Breast epithelium (tissue), 4 donors: ENCODE measurements around the gene HYAL3. TPM values are rescaled to one million over a fixed set of nuclear protein-coding genes. Genes with fewer than 3 reads are reported as not detected.

ENCODE experiments used
- DNase-seq, 2 donors: peaks; one replicate each; pipeline ENCODE4 v3.0.0-alpha.2; 2019; ENCODE audit warnings: low spot score in 2 of 2
- H3K27ac ChIP-seq, 2 donors: fragments of 200-600 bp; sonication (generic) in 1 of 2; one replicate each; pipeline ENCODE4 v1.5.1; 2016 to 2019; ENCODE audit warnings: mild to moderate bottlenecking in 1 of 2
- H3K27me3 ChIP-seq, 2 donors: fragments of 200-600 bp; sonication (generic) in 1 of 2; one replicate each; pipeline versions ENCODE4 v1.5.1 to v1.6.0; 2017 to 2019; ENCODE audit warnings: control low read depth in 1 of 2, mild to moderate bottlenecking in 1 of 2
- H3K36me3 ChIP-seq: fragments of 200-600 bp; one replicate; pipeline ENCODE4 v1.5.1; 2019
- H3K4me1 ChIP-seq, 2 donors: fragments of 200-600 bp; sonication (generic); one replicate each; pipeline ENCODE4 v1.5.1; 2016 to 2019; ENCODE audit warnings: control low read depth in 1 of 2
- H3K4me3 ChIP-seq, 3 donors: fragments of 200-600 bp; sonication (generic); 1 replicate in 2 of 3; 2 replicates in 1 of 3; pipeline ENCODE4 v1.5.1; 2016 to 2019; ENCODE audit warnings: mild to moderate bottlenecking in 3 of 3, moderate library complexity in 2 of 3
- H3K9me3 ChIP-seq, 2 donors: fragments of 200-600 bp; sonication (generic) in 1 of 2; one replicate each; pipeline ENCODE4 v1.5.1; 2016 to 2019; ENCODE audit warnings: control low read depth in 1 of 2
- CTCF ChIP-seq, 3 donors: fragments of 450-650 bp; IDR thresholded peaks; one replicate each; pipeline ENCODE4 v1.5.1; 2016 to 2017; ENCODE audit warnings: antibody characterized with exemption in 3 of 3, mild to moderate bottlenecking in 3 of 3, moderate library complexity in 3 of 3
- POLR2A ChIP-seq: fragments of 450-650 bp; IDR thresholded peaks from one replicate; pipeline ENCODE4 v1.6.1; 2016; ENCODE audit warnings: antibody characterized with exemption, mild to moderate bottlenecking, moderate library complexity
- POLR2AphosphoS5 ChIP-seq, 3 donors: sonication (generic); formaldehyde crosslinking; IDR thresholded peaks; one replicate each; pipeline ENCODE4 v1.6.1; 2017; ENCODE audit warnings: antibody characterized with exemption in 3 of 3
- intact Hi-C: fragments of 100-400 bp; cut with DNase I; formaldehyde crosslinking; loops from one replicate; pipeline ENCODE4 v1.15.1; 2023; ENCODE audit warnings: low total_unique reads
- total RNA-seq, 3 donors: library from RNA; depleted of rRNA; stranded (reverse); fragments of >200 nt; gene quantifications; one replicate each; pipeline ENCODE4 v1.1.0, GENCODE V29; 2016

HYAL3 gene
- total RNA-seq, 3 donors from 2014 or later, result 2.3 to 6.4 (median 2.7) TPM

GRCh38 chr3:50261505-50261904, 37.7 kb downstream of the HYAL3 start:
- intact Hi-C loops, result no loop called here
- Histone ChIP-seq H3K4me1 (peaks cover 17 to 32% of the 10 kb centered on the region in 2 donors), H3K4me3 (peak overlapping the region in 1 of 3 donors; percentile 71), H3K36me3 (no peaks in the 10 kb centered on the region), H3K27ac (peak overlapping the region; percentile 97 to 100), H3K27me3 (no peaks in the 10 kb centered on the region), H3K9me3 (no peaks in the 10 kb centered on the region)
- DNase-seq, result no peak
- TF ChIP-seq CTCF (IDR thresholded peaks at IDR 0.05) (no peak), POLR2A (no peak), POLR2AphosphoS5 (IDR thresholded peaks at IDR 0.05) (no peak)

GRCh38 chr3:50260942-50261441, 38.2 kb downstream of the HYAL3 start:
- intact Hi-C loops, result no loop called here
- Histone ChIP-seq H3K4me3 (peak overlapping the region; percentile 66 to 71 (median 71)), H3K27ac (peak overlapping the region; percentile 97 to 100), H3K9me3 (no peaks in the 10 kb centered on the region), H3K4me1 (peaks cover 17 to 27% of the 10 kb centered on the region in 2 donors), H3K27me3 (no peaks in the 10 kb centered on the region), H3K36me3 (no peaks in the 10 kb centered on the region)
- TF ChIP-seq CTCF (IDR thresholded peaks at IDR 0.05) (no peak), POLR2AphosphoS5 (IDR thresholded peaks at IDR 0.05) (no peak), POLR2A (no peak)
- DNase-seq, result no peak

- H3K27me3 ChIP-seq, result no peaks in the 10 kb centered on the region
- intact Hi-C loops, result no loop called here
- no peaks in the 10 kb centered on the region for H3K36me3 ChIP-seq
- peak; percentile 93 to 94 for DNase-seq
- H3K27ac ChIP-seq, result peak overlapping the region; percentile 97 to 100
- H3K9me3 ChIP-seq, result no peaks in the 10 kb centered on the region
- H3K4me3 ChIP-seq, result peak overlapping the region; percentile 66 to 71 (median 71)
- TF ChIP-seq POLR2A (peak; percentile 20), CTCF (IDR thresholded peaks at IDR 0.05) (peak; percentile 97 to 99 (median 99)), POLR2AphosphoS5 (IDR thresholded peaks at IDR 0.05) (peak; percentile 82 to 93 (median 83))
- peaks cover 17 to 21% of the 10 kb centered on the region in 2 donors for H3K4me1 ChIP-seq
Observed at GRCh38 chr3:50260027-50260941, 38.9 kb downstream of the HYAL3 start.

- DNase-seq, result no peak
- Histone ChIP-seq H3K4me3 (peak overlapping the region; percentile 66 to 71 (median 71)), H3K4me1 (peaks cover 16 to 17% of the 10 kb centered on the region in 2 donors), H3K9me3 (no peaks in the 10 kb centered on the region), H3K36me3 (no peaks in the 10 kb centered on the region), H3K27me3 (no peaks in the 10 kb centered on the region), H3K27ac (peak overlapping the region; percentile 97 to 100)
- intact Hi-C loops, result no loop called here
- TF ChIP-seq CTCF (IDR thresholded peaks at IDR 0.05), result no peak
- no peak for TF ChIP-seq POLR2A
- no peak for TF ChIP-seq POLR2AphosphoS5 (IDR thresholded peaks at IDR 0.05)
Observed at GRCh38 chr3:50259432-50260026, 39.7 kb downstream of the HYAL3 start.
